ENCODE results near the gene MRGPRD. TPM values are rescaled to one million over a fixed set of nuclear protein-coding genes. Genes with fewer than 3 reads are reported as not detected.

MRGPRD gene
- total and polyA plus RNA-seq, 10 of the 15 experiments (the other 5 are each of a cell fraction or from before 2014, with no cell fraction given), result not detected

DNA sequence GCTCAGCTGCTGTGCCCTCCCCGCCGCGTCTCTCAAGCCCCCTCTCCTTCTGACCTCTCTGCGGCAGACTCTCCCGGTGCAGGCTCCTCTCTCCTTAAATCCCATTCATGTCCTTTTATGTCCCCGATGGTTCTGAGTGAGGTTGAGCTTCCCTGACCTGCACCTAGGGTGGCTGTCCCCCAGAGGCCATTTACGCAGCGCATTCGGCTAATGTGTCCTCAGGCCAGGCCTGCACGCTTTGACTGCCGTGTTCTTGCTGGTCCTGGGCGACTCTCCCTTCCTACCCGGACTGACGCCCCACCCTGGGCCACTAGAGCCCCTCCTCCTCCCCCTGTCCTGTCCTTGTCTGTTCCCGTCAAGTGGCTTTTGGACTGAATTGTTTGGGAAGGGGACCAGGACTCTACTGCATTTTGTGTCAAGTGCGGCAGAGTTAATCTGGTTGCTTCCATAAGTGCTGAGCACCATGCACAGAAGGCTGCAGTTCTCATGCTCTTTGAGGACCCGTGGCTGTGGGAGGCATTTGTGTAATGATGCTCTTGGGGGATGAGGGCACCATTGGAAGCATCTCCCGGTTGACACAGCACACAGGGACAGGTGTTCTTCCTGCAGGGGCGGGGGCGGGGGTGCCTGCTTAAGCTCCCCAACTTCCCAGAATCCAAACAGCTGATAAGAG is 40.0 kb downstream of the MRGPRD start (continued):
- TF ChIP-seq, protein P1, sequence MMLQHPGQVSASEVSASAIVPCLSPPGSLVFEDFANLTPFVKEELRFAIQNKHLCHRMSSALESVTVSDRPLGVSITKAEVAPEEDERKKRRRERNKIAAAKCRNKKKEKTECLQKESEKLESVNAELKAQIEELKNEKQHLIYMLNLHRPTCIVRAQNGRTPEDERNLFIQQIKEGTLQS (IDR thresholded peaks at IDR 0.05; ENCODE audit: borderline replicate concordance, extremely low read depth, low read depth, low read length), result no peak
- TF ChIP-seq PML (IDR thresholded peaks at IDR 0.05; ENCODE audit: low read length), result no peak
- TF ChIP-seq, protein P2, sequence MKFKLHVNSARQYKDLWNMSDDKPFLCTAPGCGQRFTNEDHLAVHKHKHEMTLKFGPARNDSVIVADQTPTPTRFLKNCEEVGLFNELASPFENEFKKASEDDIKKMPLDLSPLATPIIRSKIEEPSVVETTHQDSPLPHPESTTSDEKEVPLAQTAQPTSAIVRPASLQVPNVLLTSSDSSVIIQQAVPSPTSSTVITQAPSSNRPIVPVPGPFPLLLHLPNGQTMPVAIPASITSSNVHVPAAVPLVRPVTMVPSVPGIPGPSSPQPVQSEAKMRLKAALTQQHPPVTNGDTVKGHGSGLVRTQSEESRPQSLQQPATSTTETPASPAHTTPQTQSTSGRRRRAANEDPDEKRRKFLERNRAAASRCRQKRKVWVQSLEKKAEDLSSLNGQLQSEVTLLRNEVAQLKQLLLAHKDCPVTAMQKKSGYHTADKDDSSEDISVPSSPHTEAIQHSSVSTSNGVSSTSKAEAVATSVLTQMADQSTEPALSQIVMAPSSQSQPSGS (IDR thresholded peaks at IDR 0.05; ENCODE audit: low read length), result no peak
- no peak for TF ChIP-seq EED (IDR thresholded peaks at IDR 0.05; ENCODE audit: low read depth)

DNA sequence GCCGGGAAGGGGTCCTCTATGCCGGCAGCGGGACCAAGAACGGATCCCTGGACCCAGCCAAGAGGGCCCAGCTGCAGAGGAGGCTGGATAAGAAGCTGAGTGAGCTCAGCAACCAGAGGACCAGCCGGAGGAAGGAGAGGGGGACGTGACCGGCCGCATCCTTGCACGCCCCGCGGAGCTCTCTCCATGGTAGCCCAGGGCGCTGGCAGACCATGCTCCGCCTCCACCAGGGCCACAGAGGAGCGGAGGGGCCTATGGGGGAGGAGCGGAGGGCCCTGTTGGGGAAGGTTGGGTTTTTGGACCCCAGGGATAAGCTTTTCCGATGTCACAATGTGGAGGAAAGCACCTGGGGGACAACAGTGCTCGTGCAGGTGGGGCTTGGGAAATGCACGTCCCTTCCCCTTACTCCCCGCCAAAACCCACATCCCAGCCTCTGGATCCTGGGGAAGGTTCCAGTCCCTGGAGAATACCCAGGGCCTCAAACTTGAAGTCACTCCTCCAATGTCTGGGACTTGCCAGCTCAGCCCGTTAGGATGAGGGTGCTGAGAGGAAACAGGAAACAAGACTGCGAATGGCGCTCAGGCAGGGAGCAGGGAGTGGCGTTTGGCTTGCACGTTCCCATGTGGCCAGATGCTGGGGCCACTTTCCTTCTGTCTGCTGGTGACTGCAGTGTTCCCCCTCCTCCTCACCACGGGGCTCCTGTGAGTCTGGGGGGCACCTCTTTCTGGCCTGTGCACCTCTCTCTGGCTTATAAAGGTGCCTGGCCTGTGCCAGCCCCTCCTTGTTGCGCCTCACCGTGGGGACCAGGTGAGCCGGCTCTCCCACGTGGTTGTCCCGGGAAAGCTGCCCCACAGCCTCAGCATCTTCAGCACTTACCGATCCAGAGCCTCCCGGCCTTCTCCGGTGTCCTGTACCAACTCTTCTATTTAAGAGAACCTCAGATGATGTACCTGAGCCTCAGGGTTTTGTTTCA is 40.9 kb downstream of the MRGPRD start:
- ATAC-seq (no peak), FAIRE-seq (no peak), DNase-seq (ENCODE audit: low read depth, low spot score) (no peak)
- in situ Hi-C loops (cut with MboI), result no loop called here
- no peak overlapping the region for H2AFZ ChIP-seq (ENCODE audit: control insufficient read depth, low read depth, low read length)
- H3K36me3 ChIP-seq (ENCODE audit: control insufficient read depth in 2 of 2, insufficient read depth in 2 of 2, low read length in 1 of 2), result peaks cover 2 to 19% of the 10 kb centered on the region in 2 experiments; a peak in 3 of 4 replicates
- ChIA-PET POLR2A (no interaction called here), CTCF (no interaction called here), RAD21 (ENCODE audit: unreplicated experiment) (no interaction called here), SMC1A (ENCODE audit: uncharacterized antibody, unreplicated experiment) (no interaction called here)
- intact Hi-C loops (cut with micrococcal nuclease; ENCODE audit: unreplicated experiment), result no loop called here
- WGBS (ENCODE audit: insufficient coverage, insufficient replicate concordance, low lambda C conversion rate, missing lambda C conversion rate), result 89% methylated on average over 33 of the region's 33 CpGs
- no peaks in the 10 kb centered on the region; the same call in 1 of the 2 replicates for H3K4me1 ChIP-seq (ENCODE audit: control insufficient read depth, insufficient read depth, low read length)
- H3K27me3 ChIP-seq (replicated peaks in 1 of 2; ENCODE audit: control insufficient read depth in 2 of 2, insufficient read depth in 2 of 2, low read length in 1 of 2), result no peaks in the 10 kb centered on the region
- no peaks in the 10 kb centered on the region for H3K9me3 ChIP-seq (replicated peaks; ENCODE audit: control insufficient read depth, insufficient read depth, low read length)
- BruUV-seq (replicated peaks), result no TSS peak
- no peak overlapping the region for H3K4me3 ChIP-seq
- H4K20me1 ChIP-seq (ENCODE audit: control insufficient read depth, insufficient read depth), result no peaks in the 10 kb centered on the region
- H3K79me2 ChIP-seq (ENCODE audit: control insufficient read depth, insufficient read depth, low read length), result no peaks in the 10 kb centered on the region
- no peak overlapping the region for H3K9ac ChIP-seq (ENCODE audit: control insufficient read depth, insufficient read depth, low read length)
- no peak overlapping the region for H3K27ac ChIP-seq (ENCODE audit: control insufficient read depth, insufficient read depth)
- no peak for TF ChIP-seq KAT2A (conservative IDR thresholded peaks at IDR 0.05; ENCODE audit: control insufficient read depth, low read depth, low read length)
- TF ChIP-seq RELA (IDR thresholded peaks at IDR 0.05; ENCODE audit: borderline replicate concordance, partially characterized antibody), result no peak
- TF ChIP-seq BMI1 (IDR thresholded peaks at IDR 0.05; ENCODE audit: borderline replicate concordance), result no peak
- TF ChIP-seq, protein P3, sequence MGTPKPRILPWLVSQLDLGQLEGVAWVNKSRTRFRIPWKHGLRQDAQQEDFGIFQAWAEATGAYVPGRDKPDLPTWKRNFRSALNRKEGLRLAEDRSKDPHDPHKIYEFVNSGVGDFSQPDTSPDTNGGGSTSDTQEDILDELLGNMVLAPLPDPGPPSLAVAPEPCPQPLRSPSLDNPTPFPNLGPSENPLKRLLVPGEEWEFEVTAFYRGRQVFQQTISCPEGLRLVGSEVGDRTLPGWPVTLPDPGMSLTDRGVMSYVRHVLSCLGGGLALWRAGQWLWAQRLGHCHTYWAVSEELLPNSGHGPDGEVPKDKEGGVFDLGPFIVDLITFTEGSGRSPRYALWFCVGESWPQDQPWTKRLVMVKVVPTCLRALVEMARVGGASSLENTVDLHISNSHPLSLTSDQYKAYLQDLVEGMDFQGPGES (IDR thresholded peaks at IDR 0.05), result no peak
- no peak for TF ChIP-seq POLR2A (IDR thresholded peaks at IDR 0.05; ENCODE audit: low read depth, low read length)
- TF ChIP-seq, protein P1 (IDR thresholded peaks at IDR 0.05; ENCODE audit: borderline replicate concordance, extremely low read depth, low read depth, low read length), result no peak
- TF ChIP-seq WRNIP1 (IDR thresholded peaks at IDR 0.05; ENCODE audit: borderline replicate concordance, low read depth, low read length), result no peak
- no peak for TF ChIP-seq TCF3 (IDR thresholded peaks at IDR 0.05; ENCODE audit: borderline replicate concordance, insufficient read depth, low read depth, low read length)
- TF ChIP-seq, protein P4, sequence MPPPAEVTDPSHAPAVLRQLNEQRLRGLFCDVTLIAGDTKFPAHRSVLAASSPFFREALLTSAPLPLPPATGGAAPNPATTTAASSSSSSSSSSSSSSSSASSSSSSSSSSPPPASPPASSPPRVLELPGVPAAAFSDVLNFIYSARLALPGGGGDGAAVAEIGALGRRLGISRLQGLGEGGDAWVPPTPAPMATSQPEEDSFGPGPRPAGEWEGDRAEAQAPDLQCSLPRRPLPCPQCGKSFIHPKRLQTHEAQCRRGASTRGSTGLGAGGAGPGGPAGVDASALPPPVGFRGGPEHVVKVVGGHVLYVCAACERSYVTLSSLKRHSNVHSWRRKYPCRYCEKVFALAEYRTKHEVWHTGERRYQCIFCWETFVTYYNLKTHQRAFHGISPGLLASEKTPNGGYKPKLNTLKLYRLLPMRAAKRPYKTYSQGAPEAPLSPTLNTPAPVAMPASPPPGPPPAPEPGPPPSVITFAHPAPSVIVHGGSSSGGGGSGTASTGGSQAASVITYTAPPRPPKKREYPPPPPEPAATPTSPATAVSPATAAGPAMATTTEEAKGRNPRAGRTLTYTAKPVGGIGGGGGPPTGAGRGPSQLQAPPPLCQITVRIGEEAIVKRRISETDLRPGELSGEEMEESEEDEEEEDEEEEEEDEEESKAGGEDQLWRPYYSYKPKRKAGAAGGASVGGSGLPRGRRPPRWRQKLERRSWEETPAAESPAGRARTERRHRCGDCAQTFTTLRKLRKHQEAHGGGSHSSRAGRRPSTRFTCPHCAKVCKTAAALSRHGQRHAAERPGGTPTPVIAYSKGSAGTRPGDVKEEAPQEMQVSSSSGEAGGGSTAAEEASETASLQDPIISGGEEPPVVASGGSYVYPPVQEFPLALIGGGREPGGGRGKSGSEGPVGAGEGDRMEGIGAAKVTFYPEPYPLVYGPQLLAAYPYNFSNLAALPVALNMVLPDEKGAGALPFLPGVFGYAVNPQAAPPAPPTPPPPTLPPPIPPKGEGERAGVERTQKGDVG (CRISPR knock-in tag; IDR thresholded peaks at IDR 0.05), result no peak
- H3K4me2 ChIP-seq (ENCODE audit: control insufficient read depth, insufficient read depth), result no peak overlapping the region

Measured in GM12878 (cell line).